ENCODE measurements around the gene TMEM176A. TPM values are rescaled to one million over a fixed set of nuclear protein-coding genes. Genes with fewer than 3 reads are reported as not detected.

TMEM176A gene
- total RNA-seq, 4 donors from 2014 or later: 3.2 to 12.9 (median 6.0) TPM

- Histone ChIP-seq H3K27ac (no peak overlapping the region), H3K4me3 (no peak overlapping the region), H3K9me3 (no peaks in the 10 kb centered on the region), H3K4me1 (peaks cover 20% of the 10 kb centered on the region), H3K36me3 (no peaks in the 10 kb centered on the region), H3K27me3 (peaks cover 52% of the 10 kb centered on the region)
- TF ChIP-seq EP300 (IDR thresholded peaks at IDR 0.05): no peak
- TF ChIP-seq POLR2AphosphoS5 (IDR thresholded peaks at IDR 0.05): no peak
- TF ChIP-seq, protein P1, sequence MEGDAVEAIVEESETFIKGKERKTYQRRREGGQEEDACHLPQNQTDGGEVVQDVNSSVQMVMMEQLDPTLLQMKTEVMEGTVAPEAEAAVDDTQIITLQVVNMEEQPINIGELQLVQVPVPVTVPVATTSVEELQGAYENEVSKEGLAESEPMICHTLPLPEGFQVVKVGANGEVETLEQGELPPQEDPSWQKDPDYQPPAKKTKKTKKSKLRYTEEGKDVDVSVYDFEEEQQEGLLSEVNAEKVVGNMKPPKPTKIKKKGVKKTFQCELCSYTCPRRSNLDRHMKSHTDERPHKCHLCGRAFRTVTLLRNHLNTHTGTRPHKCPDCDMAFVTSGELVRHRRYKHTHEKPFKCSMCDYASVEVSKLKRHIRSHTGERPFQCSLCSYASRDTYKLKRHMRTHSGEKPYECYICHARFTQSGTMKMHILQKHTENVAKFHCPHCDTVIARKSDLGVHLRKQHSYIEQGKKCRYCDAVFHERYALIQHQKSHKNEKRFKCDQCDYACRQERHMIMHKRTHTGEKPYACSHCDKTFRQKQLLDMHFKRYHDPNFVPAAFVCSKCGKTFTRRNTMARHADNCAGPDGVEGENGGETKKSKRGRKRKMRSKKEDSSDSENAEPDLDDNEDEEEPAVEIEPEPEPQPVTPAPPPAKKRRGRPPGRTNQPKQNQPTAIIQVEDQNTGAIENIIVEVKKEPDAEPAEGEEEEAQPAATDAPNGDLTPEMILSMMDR (IDR thresholded peaks at IDR 0.05): no peak
- TF ChIP-seq POLR2A (IDR thresholded peaks at IDR 0.05): no peak
- WGBS: 63% methylated on average over 4 of the region's 4 CpGs
- no peak for DNase-seq (ENCODE audit: low spot score in 2 of 2)
These were observed 2.9 kb upstream of the TMEM176A start for GRCh38 chr7:150797661-150798060.

DNA sequence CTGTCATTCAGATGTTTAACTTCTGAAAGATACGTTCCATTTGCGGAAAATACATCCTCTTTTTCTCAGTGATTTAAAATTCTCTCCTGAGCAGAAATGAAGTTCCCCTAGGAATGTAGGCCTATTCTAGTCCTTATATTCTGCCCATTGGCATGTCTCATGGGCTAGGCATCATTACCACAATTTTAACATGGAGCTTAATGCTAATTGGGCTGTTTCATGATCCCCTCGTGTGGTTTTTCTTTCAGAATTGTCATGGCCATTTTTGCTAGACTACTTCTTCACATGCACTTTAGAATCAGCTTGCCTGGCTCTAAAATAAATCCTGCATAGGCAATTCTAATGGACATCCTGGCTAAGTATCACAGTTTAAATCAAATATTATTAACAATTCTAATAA is 1.4 kb upstream of the TMEM176A start:
- Histone ChIP-seq H3K27ac (no peak overlapping the region), H3K27me3 (peaks cover 54% of the 10 kb centered on the region), H3K36me3 (no peaks in the 10 kb centered on the region), H3K4me1 (peaks cover 20% of the 10 kb centered on the region), H3K4me3 (peak overlapping the region; percentile 64), H3K9me3 (no peaks in the 10 kb centered on the region)
- TF ChIP-seq POLR2A (IDR thresholded peaks at IDR 0.05) (no peak), POLR2AphosphoS5 (IDR thresholded peaks at IDR 0.05) (no peak), EP300 (IDR thresholded peaks at IDR 0.05) (no peak)
- TF ChIP-seq, protein P1 (IDR thresholded peaks at IDR 0.05): no peak
- WGBS: 70% methylated on average over 3 of the region's 3 CpGs
- no peak for DNase-seq (ENCODE audit: low spot score in 2 of 2)

- Histone ChIP-seq H3K9me3 (no peaks in the 10 kb centered on the region), H3K4me1 (peaks cover 20% of the 10 kb centered on the region), H3K4me3 (peak within 1 kb of the TSS; percentile 64), H3K36me3 (no peaks in the 10 kb centered on the region), H3K27ac (peak within 1 kb of the TSS; percentile 61), H3K27me3 (peaks cover 54% of the 10 kb centered on the region)
- 23% methylated on average over 24 of the region's 75 CpGs for WGBS
- DNase-seq (ENCODE audit: low spot score in 2 of 2): no peak
- no peak for TF ChIP-seq POLR2A (IDR thresholded peaks at IDR 0.05)
- TF ChIP-seq POLR2AphosphoS5 (IDR thresholded peaks at IDR 0.05): no peak
- TF ChIP-seq, protein P1 (IDR thresholded peaks at IDR 0.05): no peak
- TF ChIP-seq EP300 (IDR thresholded peaks at IDR 0.05): no peak
These were observed 608 bp upstream of the TMEM176A start, which contains the start of gene TMEM176B for GRCh38 chr7:150799741-150800580. Gene TMEM176B, minus strand, starts transcription at chr7:150800364. Its CDS starts 3,795 bp downstream, at chr7:150796569.

DNA sequence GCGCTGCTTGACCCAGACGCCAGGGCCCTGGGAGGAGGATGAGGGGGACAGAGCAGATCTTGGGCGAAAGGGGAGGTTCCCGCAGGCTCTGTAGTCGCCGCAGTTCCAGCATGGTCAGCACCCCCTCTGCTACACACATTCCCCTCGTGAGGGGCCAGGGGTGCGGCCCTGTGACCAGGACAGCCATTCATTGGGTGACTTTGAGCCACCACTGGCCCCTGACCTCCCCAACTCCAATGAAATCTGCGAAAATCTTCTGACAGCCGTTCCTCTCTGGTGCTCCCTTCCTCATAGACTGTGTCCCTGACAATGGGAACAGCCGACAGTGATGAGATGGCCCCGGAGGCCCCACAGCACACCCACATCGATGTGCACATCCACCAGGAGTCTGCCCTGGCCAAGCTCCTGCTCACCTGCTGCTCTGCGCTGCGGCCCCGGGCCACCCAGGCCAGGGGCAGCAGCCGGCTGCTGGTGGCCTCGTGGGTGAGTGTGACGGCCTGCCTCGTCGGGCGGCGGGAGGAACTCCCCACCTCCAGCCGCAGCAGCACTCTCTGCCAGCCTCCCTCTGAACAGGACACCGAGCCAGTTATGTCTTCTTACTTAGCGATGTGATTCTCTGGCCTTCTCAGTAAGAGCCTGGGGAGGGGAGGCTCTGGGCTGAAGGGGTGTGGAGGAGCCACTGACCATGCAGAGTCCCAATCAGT is 825 bp downstream of the TMEM176A start:
- no peak for TF ChIP-seq POLR2A (IDR thresholded peaks at IDR 0.05)
- TF ChIP-seq, protein P1 (IDR thresholded peaks at IDR 0.05): no peak
- TF ChIP-seq POLR2AphosphoS5 (IDR thresholded peaks at IDR 0.05): no peak
- no peak for TF ChIP-seq EP300 (IDR thresholded peaks at IDR 0.05)
- 36% methylated on average over 23 of the region's 26 CpGs for WGBS
- H3K4me3 ChIP-seq: peak overlapping the region; percentile 64
- no peaks in the 10 kb centered on the region for H3K36me3 ChIP-seq
- peaks cover 20% of the 10 kb centered on the region for H3K4me1 ChIP-seq
- peaks cover 50% of the 10 kb centered on the region for H3K27me3 ChIP-seq
- no peaks in the 10 kb centered on the region for H3K9me3 ChIP-seq
- no peak for DNase-seq (ENCODE audit: low spot score in 2 of 2)
- peak overlapping the region; percentile 61 for H3K27ac ChIP-seq
